GM23338 (cell line): Measurements from ENCODE around the gene TNS3. TPM values are rescaled to one million over a fixed set of nuclear protein-coding genes. Genes with fewer than 3 reads are reported as not detected.

Experiments used
- ATAC-seq: fragments of 200-7000 bp; cut with Tn5 transposase; 3 replicates; pipeline ENCODE4 v1.9.1; 2020
- DNase-seq: peaks from one replicate; pipeline ENCODE4 v3.0.0-alpha.2; 2015; ENCODE audit warnings: low spot score
- H2AFZ ChIP-seq: fragments of 200-600 bp; sonication (generic); 2 replicates; pipeline ENCODE4 v1.8.0; 2016; ENCODE audit warnings: antibody characterized with exemption, mild to moderate bottlenecking, moderate library complexity
- H3F3A ChIP-seq: fragments of 200-600 bp; sonication (generic); replicated peaks from 2 replicates; pipeline ENCODE4 v1.8.0; 2017; ENCODE audit warnings: antibody characterized with exemption, mixed run types, low read depth
- H3K27ac ChIP-seq: fragments of 200-600 bp; sonication (generic); 2 replicates; pipeline ENCODE4 v1.6.1; 2016; ENCODE audit warnings: low read depth
- H3K27me3 ChIP-seq: fragments of 200-600 bp; sonication (generic); 2 replicates; pipeline ENCODE4 v1.8.0; 2016; ENCODE audit warnings: mild to moderate bottlenecking, mixed run types, moderate library complexity; ENCODE audit not compliant: insufficient read depth
- H3K36me3 ChIP-seq: fragments of 200-600 bp; sonication (generic); 2 replicates; pipeline ENCODE4 v1.8.0; 2016; ENCODE audit warnings: mild to moderate bottlenecking; ENCODE audit not compliant: insufficient read depth
- H3K4me1 ChIP-seq: fragments of 200-600 bp; sonication (generic); 2 replicates; pipeline ENCODE4 v1.8.0; 2016; ENCODE audit warnings: mild to moderate bottlenecking, moderate library complexity; ENCODE audit not compliant: insufficient read depth
- H3K4me2 ChIP-seq: fragments of 200-600 bp; sonication (generic); 2 replicates; pipeline ENCODE4 v1.7.1; 2017; ENCODE audit warnings: mixed run types
- H3K4me3 ChIP-seq: fragments of 200-600 bp; sonication (generic); 2 replicates; pipeline ENCODE4 v1.6.1; 2016; ENCODE audit warnings: mixed run types
- H3K79me2 ChIP-seq: fragments of 200-600 bp; sonication (generic); replicated peaks from 2 replicates; pipeline ENCODE4 v1.8.0; 2017; ENCODE audit warnings: mild to moderate bottlenecking; ENCODE audit not compliant: insufficient read depth
- H3K9me2 ChIP-seq: fragments of 200-600 bp; sonication (generic); 2 replicates; pipeline ENCODE4 v1.8.0; 2017; ENCODE audit not compliant: insufficient read depth
- H4K20me1 ChIP-seq: fragments of 200-600 bp; sonication (generic); replicated peaks from 2 replicates; pipeline ENCODE4 v1.8.0; 2017; ENCODE audit warnings: mild to moderate bottlenecking; ENCODE audit not compliant: insufficient read depth
- H3K27ac Mint-ChIP-seq: 2 replicates; pipeline ENCODE4 v1.8.0; 2020; ENCODE audit warnings: inconsistent platforms, mild to moderate bottlenecking, moderate library complexity, mixed read lengths
- H3K27me3 Mint-ChIP-seq: 3 replicates; pipeline ENCODE4 v1.8.0; 2022; ENCODE audit warnings: low read depth, mild to moderate bottlenecking, moderate library complexity, mixed read lengths, inconsistent platforms; ENCODE audit not compliant: insufficient read depth, poor library complexity
- H3K36me3 Mint-ChIP-seq: 3 replicates; pipeline ENCODE4 v1.8.0; 2021; ENCODE audit warnings: low read depth, mild to moderate bottlenecking, inconsistent platforms, moderate library complexity, mixed read lengths
- H3K4me1 Mint-ChIP-seq: 3 replicates; pipeline ENCODE4 v1.8.0; 2020; ENCODE audit warnings: mild to moderate bottlenecking, inconsistent platforms, mixed read lengths
- H3K4me3 Mint-ChIP-seq: 3 replicates; pipeline ENCODE4 v1.8.0; 2021; ENCODE audit warnings: moderate library complexity, mild to moderate bottlenecking, inconsistent platforms, mixed read lengths
- H3K9me3 Mint-ChIP-seq: 3 replicates; pipeline ENCODE4 v1.8.0; 2020; ENCODE audit warnings: moderate library complexity, mild to moderate bottlenecking, inconsistent platforms, mixed read lengths
- CREB1 ChIP-seq: fragments of 250-450 bp; sonication (Bioruptor Pico); IDR thresholded peaks from 2 replicates; pipeline ENCODE4 v1.5.0; 2020; ENCODE audit warnings: low read depth, mild to moderate bottlenecking, moderate library complexity
- CTCF ChIP-seq, 2 experiments: fragments of 200-600 bp in 1 of 2; sonication (generic) in 1 of 2; conservative IDR thresholded peaks; 2 replicates each; pipeline versions ENCODE4 v1.5.1 to v1.6.1; 2016 to 2017; ENCODE audit warnings: antibody characterized with exemption in 2 of 2, low read depth in 2 of 2, mild to moderate bottlenecking in 2 of 2, moderate library complexity in 1 of 2
- EZH2 ChIP-seq: fragments of 200-600 bp; sonication (generic); IDR thresholded peaks from one replicate; pipeline ENCODE4 v1.8.0; 2017; ENCODE audit warnings: antibody characterized with exemption, mild to moderate bottlenecking, low read depth; ENCODE audit not compliant: unreplicated experiment
- EZH2phosphoT487 ChIP-seq: fragments of 200-600 bp; sonication (generic); IDR thresholded peaks from one replicate; pipeline ENCODE4 v1.8.1; 2018; ENCODE audit warnings: antibody characterized with exemption; ENCODE audit not compliant: unreplicated experiment
- JUNB ChIP-seq: IDR thresholded peaks from one replicate; pipeline ENCODE4 v1.6.1; 2016; ENCODE audit warnings: antibody characterized with exemption; ENCODE audit not compliant: unreplicated experiment
- NANOG ChIP-seq: IDR thresholded peaks from 2 replicates; pipeline ENCODE4 v1.6.1; 2016; ENCODE audit warnings: antibody characterized with exemption, borderline replicate concordance
- POLR2AphosphoS5 ChIP-seq: IDR thresholded peaks from 2 replicates; pipeline ENCODE4 v1.6.1; 2016; ENCODE audit warnings: antibody characterized with exemption, low read depth
- REST ChIP-seq: IDR thresholded peaks from one replicate; pipeline ENCODE4 v1.6.1; 2018; ENCODE audit warnings: antibody characterized with exemption; ENCODE audit not compliant: unreplicated experiment
- STAT1 ChIP-seq: IDR thresholded peaks from one replicate; pipeline ENCODE4 v1.6.1; 2016; ENCODE audit warnings: antibody characterized with exemption; ENCODE audit not compliant: unreplicated experiment
- ZNF114 ChIP-seq: fragments of 250-450 bp; sonication (Bioruptor Pico); IDR thresholded peaks from 2 replicates; pipeline ENCODE4 v1.5.0; 2020; ENCODE audit warnings: mild to moderate bottlenecking, moderate library complexity
- ZNF331 ChIP-seq: fragments of 250-450 bp; sonication (Bioruptor Pico); IDR thresholded peaks from 2 replicates; pipeline ENCODE4 v1.5.0; 2020; ENCODE audit warnings: low read depth, mild to moderate bottlenecking, moderate library complexity
- ZNF462 ChIP-seq: fragments of 250-450 bp; sonication (Bioruptor Pico); IDR thresholded peaks from 2 replicates; pipeline ENCODE4 v1.5.0; 2020; ENCODE audit warnings: mild to moderate bottlenecking, moderate library complexity
- polyA plus RNA-seq: library from polyadenylated mRNA; unstranded; fragments of >200 nt; fragmentation: Nextera tagmentation; extraction: Ambion mirVana; gene quantifications from 2 replicates; pipeline ENCODE4 v1.2.1, GENCODE V29; 2016
- total RNA-seq: library from RNA; depleted of rRNA; stranded (reverse); fragments of >200 nt; shearing (Covaris generic); gene quantifications from 2 replicates; pipeline ENCODE4 v1.2.3, GENCODE V29; 2014
- TF ChIP-seq, protein P1 (sequence below): IDR thresholded peaks from 2 replicates; pipeline ENCODE4 v1.6.1; 2016; ENCODE audit warnings: antibody characterized with exemption

Gene TNS3
- total and polyA plus RNA-seq, 2 experiments from 2014 or later, result 6.2 to 28.7 TPM

- Mint-ChIP-seq H3K4me1 (peaks cover 14% of the 10 kb centered on the region), H3K27me3 (peaks cover 10% of the 10 kb centered on the region), H3K27ac (no peak overlapping the region), H3K36me3 (peaks cover 35% of the 10 kb centered on the region), H3K4me3 (no peak overlapping the region), H3K9me3 (peaks cover 11% of the 10 kb centered on the region)
- Histone ChIP-seq H3K4me1 (0 out of 2 replicates have a peak, but pooled peaks cover 5% of the 10 kb centered on the region), H3F3A (no peaks in the 10 kb centered on the region), H3K79me2 (peaks cover 26% of the 10 kb centered on the region), H4K20me1 (no peaks in the 10 kb centered on the region), H2AFZ (no peak overlapping the region), H3K4me2 (no peak overlapping the region), H3K36me3 (no peaks in the 10 kb centered on the region), H3K27me3 (no peaks in the 10 kb centered on the region), H3K27ac (no peak overlapping the region), H3K4me3 (no peak overlapping the region), H3K9me2 (no peaks in the 10 kb centered on the region)
- TF ChIP-seq ZNF462 (CRISPR knock-in tag) (no peak), EZH2phosphoT487 (no peak), STAT1 (no peak), CREB1 (CRISPR knock-in tag) (no peak), POLR2AphosphoS5 (no peak), ZNF331 (no peak), ZNF114 (CRISPR knock-in tag) (no peak), NANOG (no peak), EZH2 (no peak), CTCF (conservative IDR thresholded peaks at IDR 0.05; ENCODE audit: low read depth in 2 of 2) (no peak), JUNB (no peak), REST (no peak)
- TF ChIP-seq, protein P1, sequence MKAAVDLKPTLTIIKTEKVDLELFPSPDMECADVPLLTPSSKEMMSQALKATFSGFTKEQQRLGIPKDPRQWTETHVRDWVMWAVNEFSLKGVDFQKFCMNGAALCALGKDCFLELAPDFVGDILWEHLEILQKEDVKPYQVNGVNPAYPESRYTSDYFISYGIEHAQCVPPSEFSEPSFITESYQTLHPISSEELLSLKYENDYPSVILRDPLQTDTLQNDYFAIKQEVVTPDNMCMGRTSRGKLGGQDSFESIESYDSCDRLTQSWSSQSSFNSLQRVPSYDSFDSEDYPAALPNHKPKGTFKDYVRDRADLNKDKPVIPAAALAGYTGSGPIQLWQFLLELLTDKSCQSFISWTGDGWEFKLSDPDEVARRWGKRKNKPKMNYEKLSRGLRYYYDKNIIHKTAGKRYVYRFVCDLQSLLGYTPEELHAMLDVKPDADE, result no peak
- no peak for ATAC-seq
- DNase-seq, result no peak
Measured at GRCh38 chr7:47528471-47528870, 53.4 kb downstream of the TNS3 start.
